Left cardiac atrium (tissue), 4 donors: ENCODE measurements around the gene SSBP3. TPM values are rescaled to one million over a fixed set of nuclear protein-coding genes. Genes with fewer than 3 reads are reported as not detected.
"Not testable (repeated sequence)": the region's sequence is repeated elsewhere in the genome, so short reads cannot be mapped to it uniquely, and the experiment has no call there.

ENCODE experiments used
- ATAC-seq, 2 donors: fragments of 200-7000 bp; cut with Tn5 transposase; one replicate each; pipeline ENCODE4 v1.9.1; 2020; ENCODE audit warnings: mild to moderate bottlenecking in 2 of 2, moderate library complexity in 2 of 2
- DNase-seq: peaks from one replicate; pipeline ENCODE4 v3.0.0-alpha.2; 2020
- intact Hi-C, 2 donors: fragments of 100-400 bp; cut with DNase I; formaldehyde crosslinking; loops; one replicate each; pipeline versions ENCODE4 v1.14.1 to v1.15.1; 2022 to 2023
- total RNA-seq, 2 donors: library from RNA; stranded (reverse); fragmentation: NEBNext Ultra II Directional; extraction: Animal tissue kit (Norgen Biotek cat#: 25700); gene quantifications; one replicate each; pipeline ENCODE4 v1.2.1, GENCODE V29; 2021
- donor health status: DM: no; HTN: yes; CAD: no.
- donor health status: DM: no; HTN: yes; CAD: no; lungs with severe emphysema.
- donor health status: DM: yes; HTN: yes; CAD: no.
- donor health status: Dilated cardiomyopathy.

The SSBP3 gene
- total RNA-seq, 2 donors from 2014 or later: 23.9 to 45.1 TPM

DNA sequence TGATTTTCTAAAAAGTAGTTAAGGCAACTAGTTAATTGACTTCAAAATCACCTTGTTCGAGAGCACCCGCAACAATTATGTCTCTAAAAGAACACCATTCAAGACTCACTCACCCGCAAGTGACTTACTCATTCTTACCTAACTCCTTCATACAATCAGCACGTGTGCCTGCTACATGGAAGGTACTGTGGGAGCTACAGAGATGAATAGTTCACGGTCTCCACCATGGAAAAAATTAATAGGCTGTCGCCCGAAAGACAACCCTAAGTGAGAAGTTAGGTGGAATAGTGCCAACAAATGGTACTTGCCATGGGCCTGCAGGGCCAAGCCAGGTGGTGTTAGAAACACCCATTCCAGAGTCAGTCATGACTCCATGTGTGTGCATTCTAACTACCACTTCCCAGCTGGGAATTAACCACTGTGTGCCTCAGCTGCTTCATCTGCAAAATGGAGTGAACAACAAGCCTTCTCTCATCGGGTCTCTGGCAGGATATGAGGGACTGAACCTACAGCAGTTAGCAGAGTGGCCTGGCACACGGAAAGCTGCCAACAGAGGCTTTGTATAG is 7.1 kb downstream of the SSBP3 start:
- intact Hi-C loops: no loop called here
- ATAC-seq (no peak), DNase-seq (no peak)

DNA sequence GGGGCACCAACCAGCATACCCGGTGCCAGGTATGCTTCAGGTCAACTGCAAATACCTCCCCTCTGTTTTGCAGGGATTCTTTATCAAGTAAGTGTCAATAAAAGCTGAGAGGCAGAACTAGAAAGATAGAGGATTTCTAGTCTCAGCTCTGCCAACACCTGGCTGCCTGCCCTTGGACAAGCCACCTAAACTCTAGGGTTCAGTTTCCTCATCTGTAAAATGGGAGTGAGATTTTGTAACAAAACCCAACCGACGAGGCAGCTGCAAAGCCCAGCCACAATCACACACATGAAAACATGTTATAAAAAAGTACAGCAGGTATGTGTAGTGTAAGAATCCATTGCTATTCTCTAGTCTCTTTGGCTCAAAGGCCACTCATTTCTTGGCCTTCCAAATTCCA is 8.2 kb downstream of the SSBP3 start:
- intact Hi-C loops: no loop called here
- DNase-seq: no peak

DNA sequence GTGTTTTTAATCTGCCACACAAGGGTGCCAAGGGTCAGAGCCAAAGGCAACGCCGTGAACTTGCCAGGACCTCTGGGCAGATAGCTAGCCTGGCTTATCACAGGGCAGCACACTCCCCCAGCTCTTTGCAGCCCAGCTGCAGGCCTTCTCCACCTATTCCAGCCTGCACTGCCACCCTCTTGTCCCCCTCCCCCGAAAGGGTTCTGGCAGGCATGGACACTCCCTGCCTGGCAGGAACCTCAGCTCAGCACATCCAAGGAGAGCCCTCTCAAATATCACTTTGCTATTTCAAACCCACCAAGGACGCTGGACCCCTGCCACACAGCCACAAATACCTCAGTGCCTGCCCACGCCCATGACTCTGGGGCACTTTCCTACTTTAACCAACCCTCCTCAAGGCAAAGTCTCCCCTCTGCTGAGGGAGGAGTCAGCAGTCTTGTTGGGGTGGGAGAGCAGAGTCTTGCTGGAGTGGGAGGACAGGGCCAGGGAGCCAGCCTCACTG is 9.1 kb downstream of the SSBP3 start:
- peak; percentile 38 for DNase-seq
- ATAC-seq: peak; percentile 90 to 97
- intact Hi-C loops: no loop called here

More for the DNA sequence above, 8.2 kb downstream of the SSBP3 start:
- no peak for ATAC-seq

DNA sequence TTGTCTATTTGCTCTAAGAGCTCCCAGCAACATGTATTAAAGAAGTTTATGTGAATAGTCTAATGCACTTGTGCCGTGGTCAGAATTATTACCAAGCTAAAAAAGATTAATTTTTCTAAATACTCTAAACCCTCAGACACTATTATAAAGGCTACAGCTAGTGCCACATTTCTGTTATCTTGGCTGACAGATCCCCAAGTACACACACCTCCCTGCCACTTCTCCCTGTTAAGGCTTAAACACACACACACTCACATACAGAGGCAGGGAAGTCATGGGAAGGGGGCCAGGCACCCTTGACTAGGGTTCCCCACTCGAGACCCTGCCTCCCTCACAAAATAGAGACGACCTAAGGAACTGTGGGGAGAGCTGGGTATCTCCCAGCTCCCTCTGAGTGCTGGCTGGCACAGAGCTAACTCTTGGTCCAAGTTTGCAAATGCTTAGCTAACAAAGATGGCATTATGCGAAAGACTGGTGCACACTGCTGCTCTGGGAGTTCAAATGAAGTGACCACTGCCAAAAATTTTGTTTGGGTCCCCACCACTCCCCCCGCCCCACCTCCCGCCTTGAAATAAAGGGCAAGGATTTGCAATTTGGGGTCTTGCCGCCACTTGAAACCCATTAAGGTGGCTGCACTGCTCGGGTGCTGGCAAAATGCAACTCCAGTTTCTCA is 9.8 kb downstream of the SSBP3 start:
- intact Hi-C loops: no loop called here
- ATAC-seq (peak; percentile 25 to 53), DNase-seq (no peak)

DNA sequence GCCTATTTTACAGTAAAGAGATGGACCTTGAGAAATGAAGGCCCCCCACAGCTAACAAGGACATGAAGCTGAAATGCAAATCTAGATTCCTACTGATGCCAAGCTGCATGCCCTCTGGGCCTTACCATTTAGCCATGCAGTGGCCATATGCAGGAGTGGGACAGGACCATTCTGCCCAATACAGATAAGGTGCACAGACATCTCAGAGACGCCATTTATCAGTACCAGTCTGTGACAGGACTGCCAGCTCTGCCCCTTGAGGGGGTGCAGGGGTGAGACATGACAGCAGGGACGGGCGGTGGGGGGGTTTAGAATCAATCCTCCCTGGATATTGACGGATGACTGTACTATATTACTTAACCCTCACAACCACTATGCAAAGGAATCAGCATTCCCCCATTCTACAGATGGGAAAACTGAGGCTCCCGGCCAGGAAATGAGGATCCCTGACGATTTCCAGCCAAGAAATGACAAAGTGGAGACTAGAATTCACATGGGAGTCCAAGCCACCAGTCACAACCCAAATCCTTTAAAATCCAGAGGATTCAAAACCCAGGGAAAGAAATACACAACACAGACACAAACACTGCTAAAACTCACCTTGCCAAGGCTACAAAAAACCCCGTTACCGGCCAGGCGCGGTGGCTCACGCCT is 10.8 kb downstream of the SSBP3 start:
- ATAC-seq: no peak
- no peak for DNase-seq
- intact Hi-C loops: no loop called here

DNA sequence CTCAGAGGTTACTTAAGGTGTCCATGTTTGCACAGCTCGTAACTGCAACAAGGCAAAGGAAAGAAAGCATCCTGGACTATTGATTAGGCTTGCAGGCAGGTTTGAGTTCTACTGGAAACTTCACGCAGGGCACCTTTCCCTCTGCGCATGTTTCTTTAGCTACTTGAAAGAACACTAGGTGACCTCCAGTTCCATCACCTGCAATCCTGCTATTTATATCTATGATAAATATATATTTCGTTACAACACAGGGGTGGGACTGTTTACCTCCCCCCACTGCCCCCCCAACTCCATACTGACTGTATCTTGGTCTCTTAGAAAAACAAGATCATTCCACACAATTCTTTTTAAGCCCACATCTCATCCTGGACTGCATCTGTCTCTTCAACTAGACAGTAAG is 12.1 kb downstream of the SSBP3 start:
- intact Hi-C loops: no loop called here
- DNase-seq: no peak
- no peak for ATAC-seq

DNA sequence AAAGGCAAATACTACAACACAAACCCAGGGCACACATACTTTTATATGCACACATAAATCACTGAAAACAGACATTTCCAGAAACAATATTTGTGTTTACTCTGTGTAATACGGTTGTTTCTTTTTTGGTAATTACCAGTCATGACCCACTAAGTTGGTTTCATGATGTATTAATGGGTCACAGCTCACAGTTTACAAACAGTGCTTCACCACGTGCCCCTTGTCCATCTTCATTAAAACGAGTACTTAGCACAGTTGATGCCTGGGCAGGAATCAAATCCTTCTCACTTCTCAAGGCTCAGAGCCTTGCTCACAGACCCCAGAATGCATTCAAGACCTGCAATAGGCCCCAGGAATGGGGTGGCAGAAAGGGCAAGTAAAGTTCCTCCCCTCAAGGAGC is 13.8 kb downstream of the SSBP3 start:
- ATAC-seq (no peak), DNase-seq (no peak)
- intact Hi-C loops: no loop called here

DNA sequence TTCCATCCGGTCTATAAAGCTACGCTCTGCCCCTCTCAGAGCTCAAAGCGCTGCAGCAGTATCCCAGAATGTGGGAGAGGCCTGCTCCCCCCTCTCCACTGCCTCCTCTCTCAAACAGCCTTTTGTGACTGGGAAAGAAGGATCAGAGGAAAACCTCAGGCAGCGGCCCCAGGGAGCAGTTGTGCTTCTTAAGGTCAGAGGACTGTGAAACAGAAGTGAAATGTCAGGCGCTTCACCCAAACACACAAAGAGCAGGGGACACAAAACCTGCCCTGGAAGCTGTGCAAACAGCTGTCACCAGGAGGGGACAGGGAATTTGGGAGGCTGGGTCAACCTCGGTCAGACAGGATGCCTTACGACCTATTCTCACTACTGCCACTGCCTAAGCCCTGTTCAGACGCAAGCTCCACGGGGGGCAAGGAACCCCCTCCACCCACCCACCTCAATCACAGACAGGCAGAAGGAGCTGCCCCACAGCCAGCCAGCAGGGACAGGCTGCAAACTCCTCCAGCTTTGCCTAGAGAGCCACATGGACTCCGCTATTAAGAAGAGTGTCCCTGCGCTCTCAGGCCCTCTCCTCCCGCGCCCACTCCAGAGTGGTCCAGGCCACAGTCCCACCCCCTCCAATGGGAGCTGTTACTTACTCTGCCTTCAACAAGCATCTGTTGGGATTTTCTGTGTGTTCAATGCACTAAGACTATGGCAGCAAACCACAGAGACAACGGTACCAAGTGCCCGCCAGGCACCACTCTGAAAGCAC is 14.6 kb downstream of the SSBP3 start:
- intact Hi-C loops: no loop called here
- ATAC-seq (no peak), DNase-seq (no peak)

DNA sequence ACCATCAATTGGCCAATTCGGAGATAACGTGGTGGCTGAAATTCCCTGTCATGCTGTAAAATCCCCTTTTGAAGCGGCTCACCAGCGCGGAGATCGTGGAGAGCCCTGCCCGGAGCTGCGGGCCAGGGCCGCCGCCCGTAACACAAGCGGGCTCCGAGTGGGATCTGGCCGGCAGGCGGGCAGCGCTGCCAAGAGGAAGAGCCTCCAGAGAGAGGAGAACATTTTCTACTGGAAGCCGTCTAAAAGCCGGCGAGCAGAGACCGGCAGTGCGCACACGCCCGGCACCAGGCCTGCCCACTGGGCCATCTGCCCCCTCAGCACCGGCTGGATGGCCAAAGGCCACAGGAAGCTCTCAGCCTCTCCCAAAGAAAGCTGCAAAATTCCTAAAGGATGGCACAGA is 15.5 kb downstream of the SSBP3 start:
- ATAC-seq (peak in 1 of 2 donors; percentile 72), DNase-seq (no peak)
- intact Hi-C loops: no loop called here

DNA sequence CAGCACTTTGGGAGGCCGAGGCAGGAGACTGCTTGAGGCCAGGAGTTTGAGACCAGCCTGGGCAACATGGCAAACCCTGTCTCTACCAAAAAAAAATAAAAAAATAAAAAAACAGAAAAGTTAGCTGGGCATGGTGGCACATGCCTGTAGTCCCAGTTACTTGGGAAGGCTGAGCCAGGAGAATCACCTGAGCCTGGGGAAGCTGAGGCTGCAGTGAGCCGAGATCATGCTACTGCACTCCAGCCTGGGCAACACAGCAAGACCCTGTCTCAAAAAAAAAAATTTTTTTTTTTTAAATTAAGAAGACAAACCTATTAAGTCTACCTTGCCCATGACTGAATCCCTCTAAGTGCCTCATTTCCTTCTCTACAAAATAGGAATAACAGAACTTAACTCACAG is 16.6 kb downstream of the SSBP3 start:
- ATAC-seq, intact Hi-C loops, DNase-seq: not testable (repeated sequence)

DNA sequence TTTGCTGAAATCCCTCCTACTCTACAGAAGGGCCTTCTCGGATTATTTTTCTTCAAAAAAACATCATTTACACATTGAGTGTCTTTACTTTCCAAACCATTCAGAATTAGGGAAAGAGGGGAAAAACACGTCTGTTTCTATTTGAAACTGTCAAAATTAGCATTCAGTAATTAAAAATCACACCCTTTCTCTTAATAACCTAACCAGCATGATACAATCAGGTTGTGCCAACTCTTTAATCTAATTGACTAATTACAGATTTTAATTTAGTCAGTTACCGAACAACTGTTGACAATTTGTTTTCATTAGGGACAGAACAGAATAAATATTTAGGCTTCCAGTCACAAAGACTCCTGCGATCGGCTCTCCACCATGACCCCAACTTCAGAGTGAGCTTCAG is 18.8 kb downstream of the SSBP3 start:
- no peak for ATAC-seq
- DNase-seq: no peak
- intact Hi-C loops: no loop called here

DNA sequence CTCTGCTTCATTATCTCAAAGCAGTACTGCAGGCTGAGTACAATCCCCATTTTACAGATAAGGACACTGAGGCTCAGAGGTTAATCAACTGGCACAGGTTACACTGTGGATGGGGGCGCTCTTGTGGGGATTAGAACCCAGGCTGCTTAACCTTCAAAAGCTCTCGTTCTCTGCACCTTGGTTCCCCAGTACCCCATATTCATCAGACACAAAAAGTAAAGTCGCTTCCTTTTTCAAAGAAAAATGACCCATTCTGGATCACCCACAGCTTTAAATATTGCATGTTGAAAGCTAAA is 20.5 kb downstream of the SSBP3 start:
- intact Hi-C loops: no loop called here
- no peak for ATAC-seq
- DNase-seq: no peak

DNA sequence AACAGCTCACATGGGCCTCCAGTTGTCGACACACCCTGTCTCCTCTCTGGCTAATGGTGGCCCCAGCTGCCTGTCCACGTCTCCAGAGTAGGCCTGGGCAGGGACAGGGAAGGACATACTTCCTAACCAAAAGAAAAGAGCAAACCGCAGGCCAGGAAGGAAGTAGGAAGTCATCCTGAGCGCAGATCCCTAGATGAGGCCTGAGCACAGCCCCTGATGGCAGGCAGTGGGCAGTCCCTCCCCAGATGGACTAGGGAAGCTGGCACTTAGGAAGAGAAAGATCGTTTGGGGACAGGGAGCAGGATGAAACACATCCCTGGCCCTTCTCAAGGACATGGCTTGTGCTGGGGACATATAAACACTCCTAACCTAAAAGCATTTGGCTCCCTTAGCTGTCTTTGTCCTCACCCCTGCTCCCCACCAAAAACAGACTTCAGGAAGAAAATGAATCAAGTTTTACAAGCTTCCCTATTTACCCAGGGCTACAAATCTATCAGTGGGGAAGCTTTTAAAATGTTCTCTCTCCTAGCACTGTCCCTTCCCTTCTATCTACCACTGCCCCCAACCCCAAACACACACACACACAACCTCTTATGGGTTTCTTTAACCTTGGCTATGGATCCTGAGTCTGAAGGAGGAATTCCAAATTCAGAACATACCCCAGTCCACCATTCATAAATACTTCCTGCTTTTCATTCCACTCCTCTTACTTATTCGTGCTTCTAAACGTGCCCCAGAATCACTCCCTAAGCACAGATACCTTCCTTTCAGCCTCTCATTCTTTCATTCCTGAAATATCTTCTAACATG is 21.1 kb downstream of the SSBP3 start:
- DNase-seq: no peak
- intact Hi-C loops: no loop called here
- peak; percentile 49 for ATAC-seq

DNA sequence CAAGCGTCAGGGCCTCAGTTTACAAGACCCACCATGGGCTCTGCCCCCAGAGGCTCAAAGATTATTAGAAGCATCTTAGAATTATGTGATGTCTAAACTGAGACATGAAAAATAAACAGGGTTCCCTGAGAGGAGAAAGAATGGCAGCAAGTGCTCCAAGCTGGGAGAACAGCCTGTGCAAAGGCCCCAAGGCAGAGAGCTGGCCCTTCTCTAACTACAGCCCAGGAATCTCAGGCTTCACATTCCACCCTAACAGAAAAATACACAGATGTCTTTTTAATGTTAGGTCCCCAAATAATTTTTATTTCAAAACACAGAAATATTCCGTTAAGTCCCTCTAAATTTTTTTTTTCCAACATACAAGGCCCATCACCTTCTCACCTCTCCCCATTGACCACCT is 21.7 kb downstream of the SSBP3 start:
- ATAC-seq: no peak
- intact Hi-C loops: no loop called here
- no peak for DNase-seq

DNA sequence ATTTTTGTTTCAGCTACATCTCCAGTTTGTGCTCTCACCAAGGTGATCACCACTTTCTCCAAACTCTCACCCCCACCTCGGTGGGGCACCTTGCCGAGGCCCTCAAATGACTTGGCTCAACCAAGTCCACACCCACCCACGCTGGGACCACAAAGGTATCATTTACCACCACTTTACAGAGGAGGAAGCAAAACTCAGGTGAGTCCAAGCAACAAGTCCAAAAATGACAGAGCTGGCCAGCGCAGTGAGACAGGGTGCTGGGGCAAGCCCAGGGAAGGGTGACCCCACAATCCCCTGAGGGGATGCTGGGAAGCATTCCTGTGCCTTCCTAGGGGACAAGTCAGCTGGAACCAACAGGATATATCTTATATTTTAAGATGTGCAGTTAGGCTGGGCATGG is 24.7 kb downstream of the SSBP3 start:
- no peak for DNase-seq
- intact Hi-C loops: no loop called here
- ATAC-seq: no peak

DNA sequence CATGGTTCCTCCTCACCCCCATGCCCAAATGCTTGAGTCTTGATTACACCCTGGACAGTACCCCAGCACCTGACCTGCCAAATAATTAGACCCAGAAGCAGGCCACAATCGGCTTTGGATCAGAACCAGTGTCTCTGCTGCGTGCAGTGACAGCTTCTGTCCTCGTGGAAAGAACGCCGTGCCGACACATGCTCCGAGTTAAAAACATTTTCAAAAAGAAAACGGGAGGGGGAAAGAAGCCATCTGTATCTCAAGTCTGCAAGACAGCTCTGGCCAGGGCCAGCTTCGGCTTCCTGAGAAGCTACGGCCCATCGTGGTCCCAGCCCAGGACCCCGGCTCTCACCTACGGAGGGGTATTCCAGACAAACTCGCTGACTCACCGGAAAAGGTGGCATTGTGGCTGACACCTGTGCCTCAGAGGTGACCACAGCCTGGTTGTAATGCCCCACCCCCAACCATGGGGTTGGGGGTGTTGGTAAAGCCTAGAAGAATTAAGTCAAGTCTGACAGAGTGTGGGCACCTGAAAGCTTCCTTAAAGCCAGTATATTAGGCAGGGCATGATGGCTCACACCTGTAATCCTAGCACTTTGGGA is 25.8 kb downstream of the SSBP3 start:
- ATAC-seq (peak in 1 of 2 donors; percentile 47), DNase-seq (no peak)
- intact Hi-C loops: no loop called here

DNA sequence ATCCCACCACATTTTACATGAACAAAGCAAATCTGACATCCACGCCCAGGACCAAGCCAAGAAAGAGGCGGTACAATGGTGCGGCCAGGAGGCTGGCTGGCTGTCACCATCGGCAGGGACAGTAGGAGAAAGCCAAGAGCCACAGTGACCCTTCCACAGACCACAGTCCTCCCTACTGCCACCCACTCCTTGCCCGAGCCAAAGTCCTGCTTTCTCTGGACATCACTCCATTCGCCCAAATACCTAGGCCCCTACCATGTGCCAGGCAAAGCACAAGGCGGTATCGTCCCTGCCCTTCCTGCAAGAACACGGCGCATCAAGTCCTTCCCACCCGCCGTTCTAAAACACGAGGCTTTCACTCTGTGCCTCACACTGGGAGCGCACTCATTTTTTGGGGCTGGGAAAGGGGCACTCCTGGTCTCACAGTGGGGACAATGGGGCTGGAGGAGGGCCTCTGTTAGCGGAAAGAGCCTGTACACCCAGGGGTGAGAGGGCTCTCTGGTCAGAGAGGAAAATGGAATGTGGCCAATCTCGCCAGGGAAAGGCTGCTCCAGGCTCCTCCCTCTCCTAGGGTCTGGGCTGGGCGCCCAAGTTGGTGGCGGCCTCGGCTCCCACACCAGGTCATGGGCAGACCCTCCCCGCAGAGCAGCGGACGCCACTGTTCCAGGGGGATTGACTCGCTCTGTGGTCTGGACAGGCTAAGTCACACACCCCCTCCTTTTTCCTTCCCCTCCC is 26.5 kb downstream of the SSBP3 start:
- intact Hi-C loops: no loop called here
- DNase-seq (peak; percentile 67), ATAC-seq (peak; percentile 75 to 76)

DNA sequence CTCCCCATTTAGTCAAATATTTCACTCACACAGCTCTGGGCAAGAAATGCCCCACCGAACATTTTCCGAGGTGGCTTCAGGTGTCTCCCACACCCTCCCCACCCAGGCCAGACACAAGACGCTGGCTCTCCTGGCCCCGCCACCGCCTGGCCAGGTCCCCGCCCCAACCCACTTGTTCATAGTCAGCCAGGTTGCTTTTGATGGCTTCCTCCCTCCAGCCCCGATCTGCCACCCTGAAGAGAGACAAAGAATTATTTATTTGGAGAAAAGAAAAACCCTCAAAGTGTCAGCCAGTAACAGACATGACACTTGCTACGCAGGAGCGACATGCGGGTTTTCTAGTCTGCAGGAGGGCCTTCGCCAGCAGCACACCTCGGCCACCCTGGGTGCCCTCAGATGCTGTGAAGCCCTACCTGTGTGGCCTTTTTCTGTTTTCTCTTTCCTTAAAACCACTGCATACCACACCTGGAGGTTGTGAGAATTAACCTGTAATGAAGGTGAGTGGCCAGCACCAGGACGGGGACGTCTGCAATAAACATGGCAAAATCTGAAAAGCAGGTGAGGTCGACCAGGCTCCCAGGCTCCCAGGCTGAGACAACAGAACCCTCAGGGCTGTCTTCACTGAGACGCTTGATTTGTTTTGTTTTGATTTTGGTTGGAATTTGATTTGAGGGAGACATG is 27.2 kb downstream of the SSBP3 start:
- ATAC-seq (no peak), DNase-seq (no peak)
- intact Hi-C loops: no loop called here
